HepG2 (cell line): ENCODE measurements around the gene SLCO4A1. TPM values are rescaled to one million over a fixed set of nuclear protein-coding genes. Genes with fewer than 3 reads are reported as not detected.

ENCODE experiments used
- AGO2 ChIP-seq: fragments of 200-400 bp; formaldehyde crosslinking; optimal IDR thresholded peaks from 2 replicates; pipeline ENCODE3; 2017; ENCODE audit warnings: mild to moderate bottlenecking, low read depth, low read length, moderate library complexity
- CHD4 ChIP-seq: fragments of 200-600 bp; sonication (generic); IDR thresholded peaks from 2 replicates; pipeline ENCODE4 v1.7.0; 2017; ENCODE audit warnings: mild to moderate bottlenecking, low read length, borderline replicate concordance
- EP300 ChIP-seq, 3 experiments: sonication (generic) in 1 of 3; formaldehyde crosslinking in 1 of 3; IDR thresholded peaks; 2 replicates each; pipeline versions ENCODE4 v1.5.1 to v1.6.1; 2011 to 2020; ENCODE audit warnings: low read depth in 2 of 3, low read length in 2 of 3, borderline replicate concordance in 1 of 3, improper control_type of control experiment in 1 of 3, mild to moderate bottlenecking in 1 of 3, missing genetic modification reagents in 1 of 3, moderate library complexity in 1 of 3
- HNRNPL ChIP-seq: fragments of 200-400 bp; formaldehyde crosslinking; IDR thresholded peaks from 2 replicates; pipeline ENCODE4 v1.6.1; 2017; ENCODE audit warnings: mild to moderate bottlenecking, low read depth, low read length
- KDM1A ChIP-seq: IDR thresholded peaks from 2 replicates; pipeline ENCODE4 v1.6.1; 2016; ENCODE audit warnings: missing compliant biosample characterization
- MIER2 ChIP-seq: IDR thresholded peaks from 2 replicates; pipeline ENCODE4 v1.6.1; 2016; ENCODE audit warnings: missing biosample characterization, missing genetic modification reagents
- MYC ChIP-seq: sonication (generic); formaldehyde crosslinking; IDR thresholded peaks from 2 replicates; pipeline ENCODE4 v1.9.0; 2021; ENCODE audit warnings: missing genetic modification reagents, borderline replicate concordance
- NRL ChIP-seq: sonication (generic); formaldehyde crosslinking; IDR thresholded peaks from 2 replicates; pipeline ENCODE4 v1.5.0; 2020; ENCODE audit warnings: missing genetic modification reagents, mild to moderate bottlenecking, moderate library complexity, borderline replicate concordance
- REXO4 ChIP-seq: sonication (generic); formaldehyde crosslinking; IDR thresholded peaks from 2 replicates; pipeline ENCODE4 v1.8.0; 2022; ENCODE audit warnings: missing genetic modification reagents, mild to moderate bottlenecking, borderline replicate concordance
- SALL1 ChIP-seq: sonication (generic); formaldehyde crosslinking; IDR thresholded peaks from 2 replicates; pipeline ENCODE4 v1.8.0; 2022; ENCODE audit warnings: mild to moderate bottlenecking, missing genetic modification reagents
- SNAPC2 ChIP-seq: sonication (generic); formaldehyde crosslinking; IDR thresholded peaks from 2 replicates; pipeline ENCODE4 v1.8.1; 2022; ENCODE audit warnings: mild to moderate bottlenecking, missing genetic modification reagents
- SPEN ChIP-seq: sonication (generic); formaldehyde crosslinking; IDR thresholded peaks from 2 replicates; pipeline ENCODE4 v1.5.1; 2020; ENCODE audit warnings: low read depth, mild to moderate bottlenecking, missing genetic modification reagents
- SRY ChIP-seq: sonication (generic); formaldehyde crosslinking; IDR thresholded peaks from 2 replicates; pipeline ENCODE4 v1.8.0; 2022; ENCODE audit warnings: mild to moderate bottlenecking, missing genetic modification reagents
- TGIF2 ChIP-seq: IDR thresholded peaks from 2 replicates; pipeline ENCODE4 v1.6.1; 2016; ENCODE audit warnings: control low read depth, missing compliant biosample characterization
- ZBTB7A ChIP-seq: sonication (generic); formaldehyde crosslinking; IDR thresholded peaks from 2 replicates; pipeline ENCODE4 v1.8.0; 2022; ENCODE audit warnings: mild to moderate bottlenecking, missing genetic modification reagents
- ZNF468 ChIP-seq: sonication (generic); formaldehyde crosslinking; IDR thresholded peaks from 2 replicates; pipeline ENCODE4 v1.8.0; 2022; ENCODE audit warnings: mild to moderate bottlenecking, moderate library complexity, missing genetic modification reagents
- ZSCAN21 ChIP-seq: sonication (generic); formaldehyde crosslinking; IDR thresholded peaks from 2 replicates; pipeline ENCODE4 v1.8.0; 2022; ENCODE audit warnings: mild to moderate bottlenecking, missing genetic modification reagents, moderate library complexity, borderline replicate concordance
- polyA plus RNA-seq, 8 experiments: library from polyadenylated mRNA; depleted of rRNA in 3 of 8; stranded (reverse) in 7 of 8; unstranded in 1 of 8; fragments of >200 nt; fragmentation: Illumina TruSeq in 4 of 8; extraction: Trizol in 4 of 8; gene quantifications; 2 replicates each; pipeline versions ENCODE4 v1.2.1 to v1.2.3, GENCODE V29; 2011 to 2016; ENCODE audit warnings: low read depth in 4 of 8, missing spikeins in 1 of 8, mixed read lengths in 1 of 8; ENCODE audit not compliant: insufficient read depth in 1 of 8
- total RNA-seq, 5 experiments: library from RNA; depleted of rRNA; stranded (reverse); fragments of >200 nt; fragmentation: Illumina TruSeq; extraction: Trizol; gene quantifications; 2 replicates each; pipeline ENCODE4 v1.2.3, GENCODE V29; 2016; ENCODE audit warnings: low read depth in 1 of 5
- TF ChIP-seq, protein P1 (sequence below): sonication (generic); formaldehyde crosslinking; IDR thresholded peaks from 2 replicates; pipeline ENCODE4 v1.5.0; 2020; ENCODE audit warnings: mild to moderate bottlenecking, missing genetic modification reagents
- TF ChIP-seq, protein P2 (sequence below): sonication (generic); formaldehyde crosslinking; IDR thresholded peaks from 2 replicates; pipeline ENCODE4 v1.8.0; 2022; ENCODE audit warnings: mild to moderate bottlenecking, missing genetic modification reagents, moderate library complexity
- TF ChIP-seq, protein P3 (sequence below): sonication (generic); formaldehyde crosslinking; IDR thresholded peaks from 2 replicates; pipeline ENCODE4 v1.4.0; 2020; ENCODE audit warnings: missing genetic modification reagents
- TF ChIP-seq, protein P4 (sequence below): sonication (generic); formaldehyde crosslinking; IDR thresholded peaks from 2 replicates; pipeline ENCODE4 v1.4.0; 2020; ENCODE audit warnings: mild to moderate bottlenecking, missing genetic modification reagents

The SLCO4A1 gene
- total and polyA plus RNA-seq, 2 of the 13 experiments (the other 11 are each of a cell fraction or from before 2014, with no cell fraction given), result 55.5 to 112 TPM

DNA sequence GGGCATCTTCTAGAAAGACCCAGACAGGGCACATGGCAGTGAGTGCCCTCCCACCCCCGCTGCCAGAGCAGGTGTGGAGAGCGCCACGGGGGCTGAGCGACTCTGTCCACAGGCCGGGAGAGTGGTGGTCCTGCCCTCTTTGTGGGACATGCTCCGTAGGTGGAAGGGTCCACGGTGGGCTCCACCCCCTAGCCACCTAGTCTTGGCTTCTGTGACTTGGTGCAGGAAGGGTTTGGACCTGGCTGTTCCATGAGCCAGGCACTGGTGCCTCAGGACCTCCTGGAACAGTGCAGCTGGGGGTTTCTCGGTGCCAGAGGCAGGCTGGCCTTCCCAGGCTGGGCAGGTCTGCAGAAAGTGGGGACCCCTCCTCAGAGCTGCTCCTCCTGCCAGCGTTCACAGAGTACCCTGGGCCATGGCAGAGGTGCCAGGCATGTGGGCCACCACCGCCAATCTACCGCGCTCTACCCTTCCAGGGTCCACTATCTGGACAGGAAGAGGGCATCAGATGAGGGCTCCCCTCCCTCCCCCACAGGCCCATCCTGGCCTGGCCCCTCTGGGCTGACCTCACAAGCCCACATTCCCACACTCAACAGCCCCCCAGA, 23.0 kb downstream of the SLCO4A1 start (continued):
- TF ChIP-seq, protein P1, sequence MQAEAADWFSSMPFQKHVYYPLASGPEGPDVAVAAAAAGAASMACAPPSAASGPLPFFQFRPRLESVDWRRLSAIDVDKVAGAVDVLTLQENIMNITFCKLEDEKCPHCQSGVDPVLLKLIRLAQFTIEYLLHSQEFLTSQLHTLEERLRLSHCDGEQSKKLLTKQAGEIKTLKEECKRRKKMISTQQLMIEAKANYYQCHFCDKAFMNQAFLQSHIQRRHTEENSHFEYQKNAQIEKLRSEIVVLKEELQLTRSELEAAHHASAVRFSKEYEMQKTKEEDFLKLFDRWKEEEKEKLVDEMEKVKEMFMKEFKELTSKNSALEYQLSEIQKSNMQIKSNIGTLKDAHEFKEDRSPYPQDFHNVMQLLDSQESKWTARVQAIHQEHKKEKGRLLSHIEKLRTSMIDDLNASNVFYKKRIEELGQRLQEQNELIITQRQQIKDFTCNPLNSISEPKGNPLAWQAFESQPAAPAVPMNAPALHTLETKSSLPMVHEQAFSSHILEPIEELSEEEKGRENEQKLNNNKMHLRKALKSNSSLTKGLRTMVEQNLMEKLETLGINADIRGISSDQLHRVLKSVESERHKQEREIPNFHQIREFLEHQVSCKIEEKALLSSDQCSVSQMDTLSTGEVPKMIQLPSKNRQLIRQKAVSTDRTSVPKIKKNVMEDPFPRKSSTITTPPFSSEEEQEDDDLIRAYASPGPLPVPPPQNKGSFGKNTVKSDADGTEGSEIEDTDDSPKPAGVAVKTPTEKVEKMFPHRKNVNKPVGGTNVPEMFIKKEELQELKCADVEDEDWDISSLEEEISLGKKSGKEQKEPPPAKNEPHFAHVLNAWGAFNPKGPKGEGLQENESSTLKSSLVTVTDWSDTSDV (CRISPR knock-in tag), result peak; percentile 47; the same call in 1 of the 2 replicates
- TF ChIP-seq, protein P2, sequence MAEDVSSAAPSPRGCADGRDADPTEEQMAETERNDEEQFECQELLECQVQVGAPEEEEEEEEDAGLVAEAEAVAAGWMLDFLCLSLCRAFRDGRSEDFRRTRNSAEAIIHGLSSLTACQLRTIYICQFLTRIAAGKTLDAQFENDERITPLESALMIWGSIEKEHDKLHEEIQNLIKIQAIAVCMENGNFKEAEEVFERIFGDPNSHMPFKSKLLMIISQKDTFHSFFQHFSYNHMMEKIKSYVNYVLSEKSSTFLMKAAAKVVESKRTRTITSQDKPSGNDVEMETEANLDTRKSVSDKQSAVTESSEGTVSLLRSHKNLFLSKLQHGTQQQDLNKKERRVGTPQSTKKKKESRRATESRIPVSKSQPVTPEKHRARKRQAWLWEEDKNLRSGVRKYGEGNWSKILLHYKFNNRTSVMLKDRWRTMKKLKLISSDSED (CRISPR knock-in tag), result 0 out of 2 replicates have a peak, but pooled peaks have one; percentile 16
- TF ChIP-seq TGIF2 (CRISPR knock-in tag) (no peak), ZNF468 (0 out of 2 replicates have a peak, but pooled peaks have one; percentile 56), ZSCAN21 (CRISPR knock-in tag) (0 out of 2 replicates have a peak, but pooled peaks have one; percentile 27), EP300 (IDR thresholded peaks at IDR 0.05; ENCODE audit: low read depth in 2 of 2, low read length in 2 of 2) (no peak), EP300 (CRISPR knock-in tag; IDR thresholded peaks at IDR 0.05; ENCODE audit: borderline replicate concordance) (no peak), AGO2 (peak; percentile 54), NRL (CRISPR knock-in tag) (peak; percentile 79; the same call in 1 of the 2 replicates), KDM1A (CRISPR knock-in tag) (no peak), CHD4 (0 out of 2 replicates have a peak, but pooled peaks have one; percentile 8), MYC (CRISPR knock-in tag) (0 out of 2 replicates have a peak, but pooled peaks have one; percentile 9), SALL1 (CRISPR knock-in tag) (0 out of 2 replicates have a peak, but pooled peaks have one; percentile 3), SPEN (CRISPR knock-in tag) (peak; percentile 0; the same call in 1 of the 2 replicates), HNRNPL (peak; percentile 94), ZBTB7A (CRISPR knock-in tag) (0 out of 2 replicates have a peak, but pooled peaks have one; percentile 5), SNAPC2 (CRISPR knock-in tag) (0 out of 2 replicates have a peak, but pooled peaks have one; percentile 35), MIER2 (CRISPR knock-in tag) (no peak), SRY (CRISPR knock-in tag) (0 out of 2 replicates have a peak, but pooled peaks have one; percentile 47), REXO4 (CRISPR knock-in tag) (peak; percentile 54; the same call in 1 of the 2 replicates)
- TF ChIP-seq, protein P3, sequence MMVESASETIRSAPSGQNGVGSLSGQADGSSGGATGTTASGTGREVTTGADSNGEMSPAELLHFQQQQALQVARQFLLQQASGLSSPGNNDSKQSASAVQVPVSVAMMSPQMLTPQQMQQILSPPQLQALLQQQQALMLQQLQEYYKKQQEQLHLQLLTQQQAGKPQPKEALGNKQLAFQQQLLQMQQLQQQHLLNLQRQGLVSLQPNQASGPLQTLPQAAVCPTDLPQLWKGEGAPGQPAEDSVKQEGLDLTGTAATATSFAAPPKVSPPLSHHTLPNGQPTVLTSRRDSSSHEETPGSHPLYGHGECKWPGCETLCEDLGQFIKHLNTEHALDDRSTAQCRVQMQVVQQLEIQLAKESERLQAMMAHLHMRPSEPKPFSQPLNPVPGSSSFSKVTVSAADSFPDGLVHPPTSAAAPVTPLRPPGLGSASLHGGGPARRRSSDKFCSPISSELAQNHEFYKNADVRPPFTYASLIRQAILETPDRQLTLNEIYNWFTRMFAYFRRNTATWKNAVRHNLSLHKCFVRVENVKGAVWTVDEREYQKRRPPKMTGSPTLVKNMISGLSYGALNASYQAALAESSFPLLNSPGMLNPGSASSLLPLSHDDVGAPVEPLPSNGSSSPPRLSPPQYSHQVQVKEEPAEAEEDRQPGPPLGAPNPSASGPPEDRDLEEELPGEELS (CRISPR knock-in tag), result no peak
- TF ChIP-seq, protein P4, sequence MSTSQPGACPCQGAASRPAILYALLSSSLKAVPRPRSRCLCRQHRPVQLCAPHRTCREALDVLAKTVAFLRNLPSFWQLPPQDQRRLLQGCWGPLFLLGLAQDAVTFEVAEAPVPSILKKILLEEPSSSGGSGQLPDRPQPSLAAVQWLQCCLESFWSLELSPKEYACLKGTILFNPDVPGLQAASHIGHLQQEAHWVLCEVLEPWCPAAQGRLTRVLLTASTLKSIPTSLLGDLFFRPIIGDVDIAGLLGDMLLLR, result peak; percentile 48; the same call in 1 of the 2 replicates
